ENCODE data around the gene AGTRAP.

AGTRAP gene

DNA sequence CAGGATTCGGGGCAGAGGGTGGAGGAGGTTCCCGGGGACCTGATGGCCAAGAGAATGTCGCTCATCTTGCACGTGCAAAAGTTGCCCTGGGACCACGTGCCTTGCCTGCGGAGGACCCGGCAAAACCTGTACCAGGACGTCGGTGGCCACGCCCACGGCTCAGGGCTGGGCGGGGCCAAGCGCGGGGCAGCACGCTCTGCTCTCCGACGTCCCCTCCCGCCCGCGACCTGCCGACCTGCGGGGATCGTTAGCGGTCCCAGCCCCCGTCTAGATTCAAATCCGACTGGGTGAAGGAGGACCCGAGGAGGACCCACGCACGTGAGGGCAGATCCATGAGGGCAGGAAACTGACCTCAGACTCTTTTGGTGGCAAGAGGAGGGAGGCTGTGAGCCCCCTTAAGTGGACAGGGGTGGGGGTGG, 26.1 kb downstream of the AGTRAP start, which contains the start of gene C1orf167:
Gene C1orf167 (plus strand): TSS at position 206 of the 419 bp plus-strand sequence. CDS start 2,208 bp downstream, outside the sequence.
- DNase-seq (ENCODE audit: low read depth in 1 of 2, low spot score in 1 of 2), result peak in 1 of 2 experiments; percentile 68
- TF ChIP-seq JUND (IDR thresholded peaks at IDR 0.05; ENCODE audit: low read depth), result no peak
- in situ Hi-C loops (cut with HindIII; ENCODE audit: low pct_unique_long_range_greater_than_20kb, low sequenced_read_pairs), result no loop called here

DNA sequence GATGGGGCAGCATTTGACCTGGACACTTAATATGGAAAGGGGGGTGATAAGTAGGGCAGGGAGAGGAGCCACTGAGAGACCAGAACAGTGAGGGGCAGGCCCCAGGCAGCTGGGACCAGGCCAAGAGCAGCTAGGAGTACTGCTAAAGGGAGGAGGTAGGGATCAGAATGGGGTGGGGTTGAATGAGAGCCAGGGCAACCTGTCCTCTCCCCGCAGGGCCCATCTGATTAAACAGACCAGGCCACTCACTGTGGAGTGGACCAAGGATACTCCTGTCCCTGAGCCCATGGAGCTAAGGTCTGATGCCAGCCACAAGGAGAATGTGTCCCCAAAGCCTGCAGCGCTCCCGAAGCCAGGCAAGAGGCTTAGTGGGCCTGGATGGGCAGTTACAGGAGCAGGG, 28.2 kb downstream of the AGTRAP start:
- in situ Hi-C loops (cut with HindIII; ENCODE audit: low pct_unique_long_range_greater_than_20kb, low sequenced_read_pairs), result no loop called here
- peak in 1 of 2 experiments; percentile 30 for DNase-seq (ENCODE audit: low read depth in 1 of 2, low spot score in 1 of 2)
- TF ChIP-seq JUND (IDR thresholded peaks at IDR 0.05; ENCODE audit: low read depth), result no peak

GRCh38 chr1:11764519-11764918, 28.6 kb downstream of the AGTRAP start:
- in situ Hi-C loops (cut with HindIII; ENCODE audit: low pct_unique_long_range_greater_than_20kb, low sequenced_read_pairs), result no loop called here
- DNase-seq (ENCODE audit: low read depth in 1 of 2, low spot score in 1 of 2), result no peak
- no peak for TF ChIP-seq JUND (IDR thresholded peaks at IDR 0.05; ENCODE audit: low read depth)

DNA sequence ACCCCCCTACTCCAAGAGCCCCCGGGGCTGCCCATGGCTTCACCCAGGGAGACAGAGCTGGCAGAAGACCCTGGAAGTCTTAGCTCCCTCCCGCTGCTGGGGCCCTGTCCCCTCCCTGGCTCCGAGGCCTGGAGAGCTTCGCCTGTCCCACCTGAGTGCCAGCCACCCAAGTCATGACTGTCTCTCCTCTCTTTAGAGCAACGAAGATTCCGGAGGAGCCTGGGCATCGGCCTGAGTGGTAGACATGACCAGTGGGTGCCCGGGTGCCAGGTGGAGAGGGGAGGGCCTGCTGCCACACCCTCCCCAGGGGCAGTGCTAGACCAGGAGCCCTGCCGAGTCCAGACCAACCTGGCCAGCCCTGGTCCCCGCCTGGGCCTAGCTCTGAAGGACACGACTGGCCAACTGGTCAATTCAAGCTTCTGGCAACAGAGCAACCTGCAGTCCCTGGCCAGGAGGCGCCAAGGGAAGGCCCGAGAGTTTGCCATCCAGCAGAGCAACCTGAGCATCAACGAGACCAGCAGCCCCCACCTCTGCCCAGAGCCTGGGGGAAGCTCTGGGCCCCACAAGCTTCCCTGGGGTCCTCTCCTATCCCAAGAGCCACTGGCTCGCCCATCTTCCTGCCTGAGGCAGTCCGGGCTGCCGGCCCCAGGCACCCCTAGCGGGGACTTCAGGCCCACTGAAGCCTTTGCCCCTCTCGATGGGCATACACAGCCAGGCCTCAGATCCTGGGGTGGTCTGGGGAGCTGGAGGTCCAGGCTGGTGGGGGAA, 29.9 kb downstream of the AGTRAP start:
- in situ Hi-C loops (cut with HindIII; ENCODE audit: low pct_unique_long_range_greater_than_20kb, low sequenced_read_pairs), result no loop called here
- TF ChIP-seq JUND (IDR thresholded peaks at IDR 0.05; ENCODE audit: low read depth), result no peak
- no peak for DNase-seq (ENCODE audit: low read depth in 1 of 2, low spot score in 1 of 2)

DNA sequence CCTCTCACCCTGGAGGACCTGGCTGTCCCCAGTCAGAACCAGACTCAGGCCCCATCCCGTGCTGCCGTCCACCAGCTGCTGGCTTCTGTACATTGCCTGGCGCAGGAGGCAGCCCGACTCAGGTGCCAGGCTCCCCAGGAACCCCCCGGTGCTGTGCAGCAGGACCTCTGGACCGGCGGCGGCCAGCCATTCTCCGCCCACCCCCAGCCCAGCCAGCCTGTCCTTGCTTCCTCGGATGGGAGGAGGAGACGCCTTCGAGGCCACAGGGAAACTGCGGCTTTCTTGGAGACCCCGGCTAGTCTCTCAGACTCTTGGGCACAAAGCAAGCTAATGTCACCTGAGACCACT, 30.5 kb downstream of the AGTRAP start:
- DNase-seq (ENCODE audit: low read depth in 1 of 2, low spot score in 1 of 2), result no peak
- in situ Hi-C loops (cut with HindIII; ENCODE audit: low pct_unique_long_range_greater_than_20kb, low sequenced_read_pairs), result no loop called here
- TF ChIP-seq JUND (IDR thresholded peaks at IDR 0.05; ENCODE audit: low read depth), result no peak

DNA sequence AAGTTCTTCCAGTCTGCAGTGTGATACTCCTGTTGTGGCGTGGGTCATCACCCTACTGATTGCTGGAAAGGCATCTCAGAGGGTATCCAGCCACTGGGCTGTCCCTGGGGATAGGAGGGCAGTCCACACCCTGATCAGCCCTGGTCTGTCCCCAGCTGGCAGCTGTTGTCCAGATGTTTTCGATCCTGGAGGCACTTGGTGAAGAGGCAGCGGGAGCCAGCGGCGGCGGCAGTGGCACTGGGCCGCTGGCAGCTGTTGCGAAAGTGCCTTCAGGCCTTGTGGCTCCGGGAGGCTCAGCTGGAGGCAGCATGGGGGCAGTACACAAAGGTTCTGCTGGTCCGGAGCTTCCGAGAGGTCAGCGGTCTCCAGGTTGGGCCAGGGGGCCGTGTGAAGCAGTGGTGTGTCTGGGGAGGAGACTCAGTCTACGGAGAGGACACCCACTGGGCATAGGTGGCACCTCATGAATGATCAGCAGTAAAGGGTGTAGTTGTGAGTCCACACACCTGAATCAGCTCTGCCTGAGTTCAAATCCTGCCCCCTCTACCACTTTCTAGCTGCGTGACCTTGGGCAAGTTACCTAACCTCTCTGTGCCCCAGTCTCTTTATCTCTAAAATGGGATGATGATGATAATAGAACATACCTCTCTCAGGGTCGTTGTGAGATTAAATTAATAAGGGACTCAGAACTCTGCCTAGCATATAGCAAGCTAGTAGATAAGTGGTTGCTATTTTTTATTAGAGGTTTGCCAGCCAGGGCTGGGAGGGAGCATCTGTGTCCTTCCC, 32.2 kb downstream of the AGTRAP start:
- no peak for DNase-seq (ENCODE audit: low read depth in 1 of 2, low spot score in 1 of 2)
- in situ Hi-C loops (cut with HindIII; ENCODE audit: low pct_unique_long_range_greater_than_20kb, low sequenced_read_pairs), result no loop called here
- no peak for TF ChIP-seq JUND (IDR thresholded peaks at IDR 0.05; ENCODE audit: low read depth)

DNA sequence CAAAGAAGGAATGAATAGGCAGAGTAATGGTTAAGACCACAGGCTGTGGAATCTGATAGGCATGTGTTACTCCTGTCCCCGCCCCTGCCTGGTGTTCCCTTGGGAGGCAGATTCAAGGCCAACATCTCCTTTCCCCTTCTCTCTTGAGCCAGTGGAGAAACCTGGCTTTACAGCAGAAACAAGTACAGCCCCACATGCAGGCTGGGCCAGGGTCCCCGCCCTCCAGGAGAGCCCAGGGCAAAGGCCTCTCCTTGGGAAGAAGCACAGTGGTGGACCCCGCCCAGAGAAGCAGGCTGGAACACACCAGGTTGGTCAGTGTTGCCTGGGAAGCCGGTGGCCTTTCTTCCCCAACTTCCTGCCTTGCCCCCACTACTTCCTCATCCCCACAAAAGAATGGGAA, 32.9 kb downstream of the AGTRAP start:
- no peak for TF ChIP-seq JUND (IDR thresholded peaks at IDR 0.05; ENCODE audit: low read depth)
- DNase-seq (ENCODE audit: low read depth in 1 of 2, low spot score in 1 of 2), result no peak
- in situ Hi-C loops (cut with HindIII; ENCODE audit: low pct_unique_long_range_greater_than_20kb, low sequenced_read_pairs), result no loop called here

DNA sequence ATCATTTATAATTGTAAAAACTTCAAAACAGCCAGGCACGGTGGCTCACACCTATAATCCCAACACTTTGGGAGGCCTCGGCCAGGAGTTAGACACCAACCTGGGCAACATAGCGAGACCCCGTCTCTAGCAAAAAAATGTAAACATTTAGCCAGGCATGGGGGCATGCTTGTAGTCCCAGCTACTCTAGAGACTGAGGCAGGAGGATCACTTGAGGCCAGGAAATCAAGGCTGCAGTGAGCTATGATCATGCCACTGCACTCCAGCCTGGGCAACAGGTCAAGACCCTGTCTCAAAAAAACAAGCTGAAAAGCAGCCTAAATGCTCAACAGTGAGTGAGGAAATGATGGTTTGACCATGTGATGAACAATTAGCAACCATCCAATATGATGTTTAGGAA, 33.3 kb downstream of the AGTRAP start:
- in situ Hi-C loops (cut with HindIII; ENCODE audit: low pct_unique_long_range_greater_than_20kb, low sequenced_read_pairs), result no loop called here
- TF ChIP-seq JUND (IDR thresholded peaks at IDR 0.05; ENCODE audit: low read depth), result no peak
- no peak for DNase-seq (ENCODE audit: low read depth in 1 of 2, low spot score in 1 of 2)

DNA sequence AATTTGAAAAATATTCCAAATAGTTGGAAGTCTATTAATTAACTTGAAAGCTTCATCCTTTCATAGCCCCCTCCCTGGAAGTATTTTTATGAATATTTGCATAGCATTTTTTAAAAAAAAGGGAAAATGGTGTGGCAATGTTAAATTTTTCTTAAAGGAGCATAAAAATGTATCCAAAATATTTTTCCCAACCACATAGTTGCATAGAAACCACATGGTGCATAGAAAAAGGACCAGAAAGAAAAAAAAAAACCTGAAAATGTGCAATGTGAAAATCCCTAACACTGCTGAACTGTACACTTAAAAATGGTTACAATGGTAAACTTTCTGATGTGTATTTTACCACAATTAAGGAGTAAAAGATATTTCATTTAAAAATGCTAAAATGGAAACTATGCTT, 34.1 kb downstream of the AGTRAP start:
- in situ Hi-C loops (cut with HindIII; ENCODE audit: low pct_unique_long_range_greater_than_20kb, low sequenced_read_pairs), result no loop called here
- no peak for DNase-seq (ENCODE audit: low read depth in 1 of 2, low spot score in 1 of 2)
- no peak for TF ChIP-seq JUND (IDR thresholded peaks at IDR 0.05; ENCODE audit: low read depth)

GRCh38 chr1:11771481-11772043, 35.6 kb downstream of the AGTRAP start:
- no peak for TF ChIP-seq JUND (IDR thresholded peaks at IDR 0.05; ENCODE audit: low read depth)
- in situ Hi-C loops (cut with HindIII; ENCODE audit: low pct_unique_long_range_greater_than_20kb, low sequenced_read_pairs), result no loop called here
- DNase-seq (ENCODE audit: low read depth in 1 of 2, low spot score in 1 of 2), result no peak

- in situ Hi-C loops (cut with HindIII; ENCODE audit: low pct_unique_long_range_greater_than_20kb, low sequenced_read_pairs), result no loop called here
- no peak for DNase-seq (ENCODE audit: low read depth in 1 of 2, low spot score in 1 of 2)
- no peak for TF ChIP-seq JUND (IDR thresholded peaks at IDR 0.05; ENCODE audit: low read depth)
Measured at GRCh38 chr1:11772458-11772857, 36.5 kb downstream of the AGTRAP start.

DNA sequence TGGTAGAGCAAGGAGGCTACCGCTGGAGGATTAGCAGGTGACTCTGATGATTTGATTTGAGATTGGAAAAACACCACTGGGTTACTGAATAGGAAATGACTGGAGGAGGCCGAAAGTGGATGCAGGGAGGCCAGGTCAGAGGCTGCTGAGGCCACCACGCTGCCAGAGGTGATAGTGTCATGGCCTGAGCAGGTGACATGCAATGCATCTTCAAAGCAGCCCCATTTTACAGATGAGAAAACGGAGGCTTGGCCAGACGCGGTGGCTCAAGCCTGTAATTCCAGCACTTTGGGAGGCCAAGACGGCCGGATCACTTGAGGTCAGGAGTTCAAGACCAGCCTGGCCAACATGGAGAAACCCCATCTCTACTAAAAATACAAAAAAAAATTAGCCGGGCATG, 38.8 kb downstream of the AGTRAP start:
- no peak for TF ChIP-seq JUND (IDR thresholded peaks at IDR 0.05; ENCODE audit: low read depth)
- in situ Hi-C loops (cut with HindIII; ENCODE audit: low pct_unique_long_range_greater_than_20kb, low sequenced_read_pairs), result no loop called here
- DNase-seq (ENCODE audit: low read depth in 1 of 2, low spot score in 1 of 2), result no peak

All from T47D (cell line).